GM12873 (cell line): Measurements from ENCODE around the gene PAPPA.

Source experiments
- TF ChIP-seq, protein P1 (sequence below): IDR thresholded peaks from 2 replicates; pipeline ENCODE4 v1.5.1; 2012; ENCODE audit warnings: low read depth, mild to moderate bottlenecking, moderate library complexity, low read length, control low read depth; ENCODE audit not compliant: insufficient read depth; ENCODE audit errors: missing control alignments

PAPPA gene

DNA sequence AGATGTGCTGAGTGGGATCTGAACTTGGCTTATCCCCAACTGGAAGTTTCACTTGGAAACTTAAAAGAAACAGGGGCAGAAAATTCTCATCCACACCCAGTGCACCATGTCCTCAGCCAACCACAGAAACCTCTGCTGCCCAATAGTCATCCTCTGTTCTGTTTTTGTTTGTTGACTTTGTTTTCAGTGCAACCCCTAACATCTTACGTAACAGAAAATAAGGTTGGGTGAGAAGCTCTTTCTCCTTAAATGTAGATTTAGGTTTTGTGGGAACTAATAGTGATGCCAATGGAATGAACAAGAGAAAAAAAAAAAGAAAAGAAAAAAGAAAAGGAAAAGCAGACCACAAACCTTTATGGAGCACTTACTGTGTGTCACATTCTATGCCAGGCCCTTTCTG lies 262.8 kb downstream of the PAPPA start:
- TF ChIP-seq, protein P1, sequence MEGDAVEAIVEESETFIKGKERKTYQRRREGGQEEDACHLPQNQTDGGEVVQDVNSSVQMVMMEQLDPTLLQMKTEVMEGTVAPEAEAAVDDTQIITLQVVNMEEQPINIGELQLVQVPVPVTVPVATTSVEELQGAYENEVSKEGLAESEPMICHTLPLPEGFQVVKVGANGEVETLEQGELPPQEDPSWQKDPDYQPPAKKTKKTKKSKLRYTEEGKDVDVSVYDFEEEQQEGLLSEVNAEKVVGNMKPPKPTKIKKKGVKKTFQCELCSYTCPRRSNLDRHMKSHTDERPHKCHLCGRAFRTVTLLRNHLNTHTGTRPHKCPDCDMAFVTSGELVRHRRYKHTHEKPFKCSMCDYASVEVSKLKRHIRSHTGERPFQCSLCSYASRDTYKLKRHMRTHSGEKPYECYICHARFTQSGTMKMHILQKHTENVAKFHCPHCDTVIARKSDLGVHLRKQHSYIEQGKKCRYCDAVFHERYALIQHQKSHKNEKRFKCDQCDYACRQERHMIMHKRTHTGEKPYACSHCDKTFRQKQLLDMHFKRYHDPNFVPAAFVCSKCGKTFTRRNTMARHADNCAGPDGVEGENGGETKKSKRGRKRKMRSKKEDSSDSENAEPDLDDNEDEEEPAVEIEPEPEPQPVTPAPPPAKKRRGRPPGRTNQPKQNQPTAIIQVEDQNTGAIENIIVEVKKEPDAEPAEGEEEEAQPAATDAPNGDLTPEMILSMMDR, result no peak

DNA sequence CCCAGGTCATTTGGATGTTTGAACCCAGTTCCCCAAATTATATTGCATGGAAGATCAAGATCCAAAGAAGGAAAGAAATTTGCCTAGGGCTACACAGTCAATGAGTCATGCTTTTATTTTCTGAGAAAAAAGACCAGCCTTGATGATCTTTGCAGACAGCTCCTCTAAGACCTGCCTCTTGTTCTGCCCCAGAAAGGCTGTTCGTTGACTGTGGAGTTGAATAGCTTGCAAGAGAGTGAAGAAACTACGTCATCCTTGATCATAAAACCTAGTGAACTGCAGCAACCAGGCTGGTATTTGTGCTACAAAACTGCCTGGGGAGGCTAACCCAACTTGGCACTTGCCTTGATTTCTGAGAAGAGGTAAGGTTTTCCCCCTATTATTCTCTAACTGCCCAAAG lies 263.9 kb downstream of the PAPPA start:
- TF ChIP-seq, protein P1, result no peak

DNA sequence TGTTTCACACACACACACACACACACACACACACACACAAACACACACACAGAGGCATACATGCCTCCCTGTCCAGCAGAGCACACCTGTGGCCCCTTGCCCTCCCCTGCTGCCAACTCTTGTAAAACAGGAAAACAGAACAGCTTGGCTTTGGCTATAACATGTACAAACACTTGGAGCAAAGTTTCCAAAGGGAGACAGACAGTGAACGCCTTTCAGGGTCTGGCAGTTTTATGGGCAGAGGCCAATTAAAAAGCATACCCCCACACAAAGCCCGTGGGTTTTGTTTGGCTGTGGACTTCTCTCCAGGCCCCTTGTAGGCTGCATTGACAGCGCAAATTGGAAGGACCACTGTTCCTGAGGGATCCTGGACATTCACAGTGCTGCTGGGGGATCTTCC lies 265.6 kb downstream of the PAPPA start:
- TF ChIP-seq, protein P1, result no peak

DNA sequence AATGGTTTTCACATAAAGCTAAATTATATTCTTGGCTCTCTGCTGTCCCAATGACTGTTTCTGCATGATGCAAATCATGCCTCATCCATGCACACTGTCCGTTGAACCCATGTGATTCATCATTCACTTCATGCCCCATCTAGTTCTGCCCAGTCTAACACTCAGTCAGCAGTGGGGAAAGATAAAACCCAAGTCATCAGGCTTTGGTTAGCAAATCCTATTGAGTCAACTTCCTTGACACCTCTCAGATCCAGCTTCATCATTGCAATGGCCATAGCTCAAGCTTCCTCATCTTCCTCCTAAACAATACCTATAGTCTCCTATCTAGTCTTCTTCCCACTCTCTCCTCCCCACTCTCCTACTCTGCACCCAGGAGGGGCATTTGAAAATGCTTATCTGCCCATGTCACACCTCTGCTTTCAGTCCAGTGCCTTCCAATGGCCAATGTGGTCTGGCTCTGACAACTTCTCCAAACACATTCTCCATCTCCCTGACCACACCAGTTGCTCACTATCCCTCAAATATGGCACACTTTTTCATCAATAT lies 267.5 kb downstream of the PAPPA start:
- TF ChIP-seq, protein P1, result no peak

DNA sequence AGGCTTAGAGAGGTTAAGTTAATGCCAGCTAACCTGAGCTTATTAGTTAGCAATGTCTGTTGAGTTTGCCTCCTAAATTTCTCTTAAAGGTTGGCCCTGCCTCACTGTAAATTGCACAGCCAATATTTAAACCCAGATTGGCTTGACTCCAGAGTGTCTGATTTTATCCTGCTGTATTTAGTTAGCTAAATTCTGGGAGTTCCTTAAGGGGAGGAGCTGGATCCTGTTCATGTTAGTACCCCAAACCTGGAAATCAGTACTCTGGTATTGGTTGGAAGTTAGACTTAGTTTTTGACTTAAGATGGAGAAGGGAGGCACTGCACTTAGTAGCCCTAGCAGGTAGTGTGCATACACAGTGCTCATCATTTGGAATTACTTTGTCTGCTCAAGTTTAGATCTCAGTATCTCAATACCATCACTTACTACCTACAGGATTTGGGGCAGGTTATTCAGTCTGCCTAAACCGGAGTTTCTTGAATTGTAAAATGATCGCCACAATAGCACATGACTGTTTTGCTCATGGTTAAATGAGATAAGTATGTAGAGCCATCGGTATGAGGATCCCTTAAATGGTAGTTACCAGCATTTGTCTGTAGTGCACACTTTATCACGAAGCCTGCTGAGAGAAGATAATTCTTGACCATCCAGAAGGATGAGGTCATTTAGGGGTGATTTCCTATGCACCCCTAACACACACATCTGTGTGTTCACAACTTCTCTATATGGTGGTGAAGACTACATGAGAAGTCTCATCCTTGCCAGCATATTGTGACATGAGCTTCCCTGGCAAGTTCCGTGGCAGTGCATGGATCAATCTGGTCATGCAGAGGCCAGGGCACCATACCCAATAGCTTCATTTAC lies 268.8 kb downstream of the PAPPA start:
- TF ChIP-seq, protein P1, result no peak

DNA sequence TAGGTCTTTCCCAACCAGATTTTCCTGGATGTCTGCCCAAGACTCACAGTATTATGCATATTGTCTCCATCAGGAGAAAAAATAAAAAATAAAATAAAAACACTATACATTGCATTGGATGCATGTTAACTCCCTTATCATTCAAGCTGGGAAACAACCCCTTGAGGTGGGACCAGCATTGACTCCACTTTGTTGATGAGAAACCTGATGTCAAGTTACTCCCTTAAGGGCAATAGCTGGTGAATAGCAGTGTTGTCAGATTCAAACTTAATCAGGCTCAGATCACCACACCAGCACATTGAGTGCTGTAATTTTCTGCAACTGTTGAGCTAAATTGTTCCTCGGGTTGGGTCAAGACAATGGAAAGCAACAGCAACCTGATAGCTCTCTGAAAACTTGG lies 269.6 kb downstream of the PAPPA start:
- TF ChIP-seq, protein P1, result no peak

DNA sequence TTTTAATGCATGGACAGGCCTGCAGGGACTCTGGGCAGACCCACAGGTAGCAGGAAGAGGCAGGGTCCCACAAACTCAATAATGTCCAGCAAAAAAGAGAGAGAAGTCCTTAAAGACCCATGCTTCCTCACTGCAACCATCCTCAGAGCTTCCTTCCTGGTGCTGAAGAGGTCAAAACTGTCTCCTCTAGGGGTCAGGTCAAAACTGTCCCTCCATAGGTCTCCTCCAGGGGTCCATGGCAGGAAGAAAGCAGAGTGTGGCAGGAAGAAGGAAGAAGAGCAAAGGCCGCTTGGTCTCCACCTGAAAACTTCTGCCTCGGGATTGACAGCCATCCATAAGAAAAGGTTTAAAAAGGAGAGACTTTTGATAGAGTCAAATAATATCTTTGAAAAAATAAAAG lies 271.7 kb downstream of the PAPPA start:
- TF ChIP-seq, protein P1, result no peak
